Measurements from ENCODE around the gene GPR132. TPM values are rescaled to one million over a fixed set of nuclear protein-coding genes. Genes with fewer than 3 reads are reported as not detected.

The GPR132 gene
- total RNA-seq, 1 experiment from 2014 or later, result 0.20 TPM

DNA sequence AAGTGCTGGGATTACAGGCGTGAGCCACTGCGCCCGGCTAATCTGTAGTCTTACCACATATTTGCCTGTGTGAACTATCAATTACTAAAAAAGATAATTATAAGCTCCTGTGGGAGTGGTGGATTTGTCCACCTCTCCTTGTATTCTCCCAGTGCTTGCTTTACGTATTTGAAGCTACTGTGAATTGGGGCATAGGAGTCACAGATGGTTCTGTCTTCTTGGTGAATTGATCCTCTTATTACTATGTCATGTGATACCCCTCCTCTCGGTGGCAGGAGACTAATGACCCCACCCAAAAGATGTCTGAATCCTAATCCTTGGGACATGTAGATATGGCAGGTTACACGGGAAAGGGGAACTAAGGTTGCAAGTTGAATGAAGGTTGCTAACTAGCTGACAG, 11.8 kb downstream of the GPR132 start:
- peaks cover 8% of the 10 kb centered on the region for H3K27me3 ChIP-seq (ENCODE audit: insufficient read depth, low read length)
- Mint-ChIP-seq H3K4me3 (no peak overlapping the region), H3K4me1 (peaks cover 17 to 24% of the 10 kb centered on the region in 2 experiments), H3K27me3 (ENCODE audit: low read depth) (peaks cover 11% of the 10 kb centered on the region), H3K9me3 (no peaks in the 10 kb centered on the region), H3K36me3 (ENCODE audit: insufficient read depth in 1 of 3, low read depth in 3 of 3) (no peaks in the 10 kb centered on the region; a peak in 1 of 7 replicates), H3K27ac (no peak overlapping the region)
- no peaks in the 10 kb centered on the region for H3K79me2 ChIP-seq (ENCODE audit: insufficient read depth, low read length)
- no CpG with 5 or more reads among the region's 6 CpGs for WGBS (ENCODE audit: extremely low coverage, insufficient read length, low lambda C conversion rate)
- H3K4ac ChIP-seq (ENCODE audit: low read depth, low read length), result no peak overlapping the region
- no peak overlapping the region for H2BK120ac ChIP-seq (ENCODE audit: low read depth, low read length, poor library complexity, severe bottlenecking)
- no peaks in the 10 kb centered on the region for H3K4me1 ChIP-seq (ENCODE audit: insufficient read depth, low read length)
- TF ChIP-seq, protein P1, sequence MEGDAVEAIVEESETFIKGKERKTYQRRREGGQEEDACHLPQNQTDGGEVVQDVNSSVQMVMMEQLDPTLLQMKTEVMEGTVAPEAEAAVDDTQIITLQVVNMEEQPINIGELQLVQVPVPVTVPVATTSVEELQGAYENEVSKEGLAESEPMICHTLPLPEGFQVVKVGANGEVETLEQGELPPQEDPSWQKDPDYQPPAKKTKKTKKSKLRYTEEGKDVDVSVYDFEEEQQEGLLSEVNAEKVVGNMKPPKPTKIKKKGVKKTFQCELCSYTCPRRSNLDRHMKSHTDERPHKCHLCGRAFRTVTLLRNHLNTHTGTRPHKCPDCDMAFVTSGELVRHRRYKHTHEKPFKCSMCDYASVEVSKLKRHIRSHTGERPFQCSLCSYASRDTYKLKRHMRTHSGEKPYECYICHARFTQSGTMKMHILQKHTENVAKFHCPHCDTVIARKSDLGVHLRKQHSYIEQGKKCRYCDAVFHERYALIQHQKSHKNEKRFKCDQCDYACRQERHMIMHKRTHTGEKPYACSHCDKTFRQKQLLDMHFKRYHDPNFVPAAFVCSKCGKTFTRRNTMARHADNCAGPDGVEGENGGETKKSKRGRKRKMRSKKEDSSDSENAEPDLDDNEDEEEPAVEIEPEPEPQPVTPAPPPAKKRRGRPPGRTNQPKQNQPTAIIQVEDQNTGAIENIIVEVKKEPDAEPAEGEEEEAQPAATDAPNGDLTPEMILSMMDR (conservative IDR thresholded peaks at IDR 0.05), result no peak
- H3K56ac ChIP-seq (ENCODE audit: insufficient read length, low read depth, low read length), result no peak overlapping the region
- H2BK20ac ChIP-seq (ENCODE audit: low read depth, low read length, poor library complexity, severe bottlenecking), result no peak overlapping the region
- no peak overlapping the region for H2BK15ac ChIP-seq (ENCODE audit: low read depth, low read length)
- H2AK5ac ChIP-seq (ENCODE audit: insufficient read length, low read length), result no peak overlapping the region
- H4K91ac ChIP-seq (ENCODE audit: insufficient read length, low read depth, low read length), result no peak overlapping the region
- no peaks in the 10 kb centered on the region for H4K20me1 ChIP-seq (ENCODE audit: control insufficient read depth, insufficient read depth, insufficient read length)
- no peak overlapping the region for H3T11ph ChIP-seq (ENCODE audit: low read length)
- H3K9me3 ChIP-seq (ENCODE audit: control insufficient read depth, low read depth, low read length), result no peaks in the 10 kb centered on the region
- no peak overlapping the region for H2BK12ac ChIP-seq (ENCODE audit: insufficient read length, low read depth, low read length)
- H4K8ac ChIP-seq (replicated peaks; ENCODE audit: insufficient read length, low read depth, low read length), result no peak overlapping the region
- H3K14ac ChIP-seq (ENCODE audit: insufficient read depth, low read length), result no peak overlapping the region
- no peak overlapping the region for H3K23ac ChIP-seq (ENCODE audit: insufficient read length, low read depth, low read length)
- H2BK5ac ChIP-seq (ENCODE audit: insufficient read length, low read length), result no peak overlapping the region
- H3K18ac ChIP-seq (ENCODE audit: insufficient read length, low read depth, low read length), result no peak overlapping the region
- H3K4me2 ChIP-seq (ENCODE audit: insufficient read depth, insufficient read length, low read length), result no peak overlapping the region
- H4K5ac ChIP-seq (ENCODE audit: insufficient read length, low read depth, low read length), result no peak overlapping the region
- H3K79me1 ChIP-seq (ENCODE audit: insufficient read depth, low read depth, low read length, poor library complexity, severe bottlenecking), result no peaks in the 10 kb centered on the region
- no peak overlapping the region for H3K9ac ChIP-seq (ENCODE audit: extremely low read depth, insufficient read length, low read length)
- H3K23me2 ChIP-seq (ENCODE audit: insufficient read length, low read depth, low read length, poor library complexity, severe bottlenecking), result no peaks in the 10 kb centered on the region
- no peak overlapping the region for H2AFZ ChIP-seq (ENCODE audit: low read length)
- DNase-seq, result no peak
- no peak overlapping the region for H3K27ac ChIP-seq (ENCODE audit: insufficient read length, low read depth, low read length)

Measured in H9 (cell line).